Keratinocyte (primary cell): ENCODE data around the gene HSD17B13. TPM values are rescaled to one million over a fixed set of nuclear protein-coding genes. Genes with fewer than 3 reads are reported as not detected.

ENCODE experiments used
- DNase-seq: peaks from one replicate; pipeline ENCODE4 v3.0.0-alpha.2; 2011; ENCODE audit warnings: low read depth, missing footprints, low spot score
- FAIRE-seq: peaks from 2 replicates; lab custom pipeline; 2011; peaks lifted over from hg19 to GRCh38; lab: Jason Lieb, UNC
- H2AFZ ChIP-seq: 2 replicates; pipeline ENCODE4 v1.6.0; 2012; ENCODE audit warnings: low read length, control low read depth, inconsistent platforms; ENCODE audit not compliant: control insufficient read depth
- H3K27ac ChIP-seq: 2 replicates; pipeline ENCODE4 v1.5.1; 2011; ENCODE audit warnings: low read length; ENCODE audit not compliant: control insufficient read depth, insufficient read depth
- H3K27me3 ChIP-seq: 3 replicates; pipeline ENCODE4 v1.6.0; 2011; ENCODE audit warnings: low read length; ENCODE audit not compliant: control insufficient read depth, insufficient read depth; ENCODE audit errors: extremely low read depth
- H3K36me3 ChIP-seq, 2 experiments: 2 replicates in 1 of 2; 3 replicates in 1 of 2; pipeline ENCODE4 v1.5.1; 2011; ENCODE audit warnings: low read length in 2 of 2, mild to moderate bottlenecking in 1 of 2; ENCODE audit not compliant: control insufficient read depth in 2 of 2, insufficient read depth in 2 of 2; ENCODE audit errors: extremely low read depth in 1 of 2
- H3K4me1 ChIP-seq: 3 replicates; pipeline ENCODE4 v1.5.1; 2011; ENCODE audit warnings: low read length; ENCODE audit not compliant: control insufficient read depth, insufficient read depth; ENCODE audit errors: extremely low read depth
- H3K4me2 ChIP-seq: 3 replicates; pipeline ENCODE4 v1.6.0; 2011; ENCODE audit warnings: low read depth, low read length; ENCODE audit not compliant: control insufficient read depth, insufficient read depth; ENCODE audit errors: extremely low read depth
- H3K4me3 ChIP-seq, 3 experiments: fragments of 200-600 bp in 1 of 3; sonication (generic) in 1 of 3; 2 replicates in 2 of 3; 3 replicates in 1 of 3; pipeline ENCODE4 v1.5.1; 2011 to 2016; ENCODE audit warnings: low read length in 3 of 3, mild to moderate bottlenecking in 3 of 3, control low read depth in 2 of 3, inconsistent platforms in 1 of 3, low read depth in 1 of 3, mixed read lengths in 1 of 3, mixed run types in 1 of 3, moderate library complexity in 1 of 3; ENCODE audit not compliant: control insufficient read depth in 2 of 3, insufficient read depth in 2 of 3; ENCODE audit errors: extremely low read depth in 1 of 3
- H3K79me2 ChIP-seq: 2 replicates; pipeline ENCODE4 v1.6.0; 2012; ENCODE audit warnings: low read length; ENCODE audit not compliant: control insufficient read depth, insufficient read depth
- H3K9ac ChIP-seq: 3 replicates; pipeline ENCODE4 v1.6.0; 2011; ENCODE audit warnings: low read length; ENCODE audit not compliant: control insufficient read depth, insufficient read depth; ENCODE audit errors: extremely low read depth
- H3K9me1 ChIP-seq: 3 replicates; pipeline ENCODE4 v1.6.0; 2011; ENCODE audit warnings: low read length; ENCODE audit not compliant: control insufficient read depth, insufficient read depth; ENCODE audit errors: extremely low read depth
- H3K9me3 ChIP-seq: 2 replicates; pipeline ENCODE4 v1.5.1; 2012; ENCODE audit warnings: low read depth, low read length; ENCODE audit not compliant: control insufficient read depth
- H4K20me1 ChIP-seq: 3 replicates; pipeline ENCODE4 v1.6.0; 2011; ENCODE audit warnings: low read length; ENCODE audit not compliant: control insufficient read depth, insufficient read depth; ENCODE audit errors: extremely low read depth
- CTCF ChIP-seq, 3 experiments: IDR thresholded peaks in 1 of 3; conservative IDR thresholded peaks in 1 of 3; optimal IDR thresholded peaks in 1 of 3; 2 replicates in 2 of 3; 3 replicates in 1 of 3; pipeline versions ENCODE3 to v1.5.1; 2011; ENCODE audit warnings: low read length in 3 of 3, mild to moderate bottlenecking in 3 of 3, moderate library complexity in 2 of 3, control low read depth in 1 of 3, inconsistent platforms in 1 of 3; ENCODE audit not compliant: insufficient read depth in 2 of 3; ENCODE audit errors: extremely low read depth in 1 of 3
- EZH2 ChIP-seq: IDR thresholded peaks from one replicate; pipeline ENCODE4 v1.6.1; 2012; ENCODE audit warnings: inconsistent platforms, mild to moderate bottlenecking, low read length, moderate library complexity
- dilution Hi-C: fragments of 300-500 bp; cut with MboI; formaldehyde crosslinking; loops from one replicate; pipeline ENCODE4 v1.7.0; 2020; ENCODE audit warnings: low sequenced_read_pairs; ENCODE audit not compliant: extremely low pct_ligation_motif_present
- polyA plus RNA-seq, 5 experiments: library from polyadenylated mRNA; depleted of rRNA in 3 of 5; stranded (reverse) in 3 of 5; stranded (forward) in 1 of 5; unstranded in 1 of 5; fragments of >200 nt; gene quantifications; 1 replicate in 1 of 5; 2 replicates in 3 of 5; 3 replicates in 1 of 5; pipeline versions ENCODE4 v1.2.1 to v1.2.3, GENCODE V29; 2011 to 2012; ENCODE audit warnings: missing spikeins in 2 of 5, low read depth in 1 of 5, low replicate concordance in 1 of 5

The HSD17B13 gene
- polyA plus RNA-seq, 1 donor (not counting 4 experiments of a cell fraction or from before 2014, with no cell fraction given) = not detected

DNA sequence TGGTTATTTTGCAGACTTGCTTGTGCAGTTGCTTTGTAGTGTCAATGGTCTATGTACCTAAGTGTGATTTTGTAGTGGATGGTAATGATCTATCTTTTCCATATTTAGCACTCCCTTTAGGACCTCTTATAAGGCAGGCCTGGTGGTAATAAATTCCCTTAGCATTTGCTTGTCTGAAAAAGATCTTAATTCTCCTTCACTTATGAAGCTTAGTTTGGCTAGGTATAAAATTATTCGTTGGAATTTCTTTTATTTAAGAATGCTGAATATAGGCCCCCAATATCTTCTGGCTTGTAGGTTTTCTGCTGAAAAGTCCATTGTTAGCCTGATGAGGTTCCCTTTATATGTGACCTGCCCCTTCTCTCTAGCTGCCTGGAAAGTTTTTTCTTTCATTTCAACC, 10.6 kb upstream of the HSD17B13 start:
- FAIRE-seq = no peak
- dilution Hi-C loops = no loop called here

GRCh38 chr4:87330761-87331160, 8.1 kb upstream of the HSD17B13 start:
- Histone ChIP-seq H3K4me1 (no peaks in the 10 kb centered on the region), H2AFZ (no peak overlapping the region), H3K79me2 (no peaks in the 10 kb centered on the region), H3K4me3 (no peak overlapping the region), H3K27me3 (no peaks in the 10 kb centered on the region), H3K36me3 (no peaks in the 10 kb centered on the region), H3K9me3 (peaks cover 2% of the 10 kb centered on the region), H4K20me1 (no peaks in the 10 kb centered on the region), H3K9ac (no peak overlapping the region), H3K4me2 (no peak overlapping the region), H3K27ac (no peak overlapping the region), H3K9me1 (no peaks in the 10 kb centered on the region)
- TF ChIP-seq EZH2 = no peak
- no peak for TF ChIP-seq CTCF (optimal IDR thresholded peaks at IDR 0.05 in 1 of 3, IDR thresholded peaks at IDR 0.05 in 1 of 3, conservative IDR thresholded peaks at IDR 0.05 in 1 of 3; ENCODE audit: extremely low read depth in 1 of 3, insufficient read depth in 2 of 3, low read length in 3 of 3)
- DNase-seq (no peak), FAIRE-seq (no peak)
- dilution Hi-C loops = no loop called here

More for the DNA sequence above, 10.6 kb upstream of the HSD17B13 start:
- Histone ChIP-seq H3K9ac (no peak overlapping the region), H3K36me3 (no peaks in the 10 kb centered on the region), H3K27ac (no peak overlapping the region), H3K27me3 (no peaks in the 10 kb centered on the region), H3K9me1 (no peaks in the 10 kb centered on the region), H4K20me1 (no peaks in the 10 kb centered on the region), H3K4me3 (no peak overlapping the region), H3K9me3 (peaks cover 2% of the 10 kb centered on the region), H3K4me2 (no peak overlapping the region), H2AFZ (no peak overlapping the region), H3K4me1 (no peaks in the 10 kb centered on the region), H3K79me2 (no peaks in the 10 kb centered on the region)
- DNase-seq = no peak
- no peak for TF ChIP-seq CTCF (optimal IDR thresholded peaks at IDR 0.05 in 1 of 3, IDR thresholded peaks at IDR 0.05 in 1 of 3, conservative IDR thresholded peaks at IDR 0.05 in 1 of 3; ENCODE audit: extremely low read depth in 1 of 3, insufficient read depth in 2 of 3, low read length in 3 of 3)
- no peak for TF ChIP-seq EZH2
